HT1080 (cell line): ENCODE measurements around the gene DUSP14. TPM values are rescaled to one million over a fixed set of nuclear protein-coding genes. Genes with fewer than 3 reads are reported as not detected.

Source experiments
- DNase-seq: peaks from one replicate; pipeline ENCODE4 v3.0.0-alpha.2; 2015; ENCODE audit warnings: low read depth
- total RNA-seq: library from RNA; depleted of rRNA; stranded (reverse); fragments of >200 nt; shearing (Covaris generic); gene quantifications from 2 replicates; pipeline ENCODE4 v1.2.3, GENCODE V29; 2014; rRNA removed

Gene DUSP14
- total RNA-seq, 1 experiment from 2014 or later: 82.3 TPM

DNA sequence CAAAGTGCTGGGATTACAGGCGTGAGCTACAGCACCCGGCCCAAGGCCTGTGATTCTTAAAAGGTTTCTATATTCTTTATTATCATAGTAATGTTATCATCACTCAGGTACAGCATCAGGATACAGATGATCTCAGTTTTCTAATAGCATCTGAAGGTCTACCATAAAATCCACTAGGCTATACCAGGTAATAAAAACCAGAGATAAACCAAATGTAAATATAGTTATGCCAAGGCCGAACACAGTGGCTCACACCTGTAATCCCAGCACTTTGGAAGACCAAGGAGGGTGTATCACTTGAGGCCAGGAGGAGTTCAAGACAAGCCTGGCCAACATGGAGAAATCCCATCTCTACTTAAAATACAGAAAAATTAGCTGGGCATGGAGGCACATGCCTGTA, 65.7 kb downstream of the DUSP14 start:
- no peak for DNase-seq

DNA sequence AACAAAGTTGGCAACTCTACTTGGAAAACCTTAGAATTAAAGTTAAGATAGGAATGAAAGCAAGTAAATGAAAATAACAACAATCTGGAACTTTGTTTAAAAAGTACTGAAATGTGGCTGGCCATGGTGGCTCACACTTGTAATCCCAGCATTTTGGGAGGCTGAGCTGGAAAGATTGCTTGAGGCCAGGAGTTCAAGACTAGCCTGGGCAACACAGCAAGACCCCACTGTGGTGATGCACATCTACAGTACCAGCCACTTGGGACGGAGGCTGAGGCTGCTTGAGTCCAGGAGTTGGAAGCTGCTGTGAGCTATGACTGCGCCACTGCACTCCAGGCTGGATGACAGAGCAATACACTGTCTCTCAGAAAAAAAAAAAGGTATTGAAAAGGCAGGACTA, 67.8 kb downstream of the DUSP14 start:
- no peak for DNase-seq

DNA sequence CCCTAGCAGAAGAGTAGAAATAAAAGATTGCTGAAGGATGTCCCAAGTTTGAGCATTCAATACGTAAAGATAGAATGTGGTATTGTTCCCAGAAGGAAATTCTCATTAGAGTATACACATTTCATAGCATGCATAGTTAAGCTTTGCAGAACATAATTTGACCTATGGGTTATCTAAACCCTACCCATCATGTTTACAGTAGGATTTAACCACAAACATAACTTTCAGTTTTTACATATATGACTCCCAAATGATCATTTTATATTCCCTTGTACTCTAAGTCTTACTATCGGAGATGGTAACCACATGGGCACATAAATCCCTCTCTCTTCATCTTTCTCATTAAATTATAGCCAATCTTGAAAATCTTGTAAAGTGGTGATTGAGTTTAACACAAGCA, 68.6 kb downstream of the DUSP14 start:
- DNase-seq: no peak

DNA sequence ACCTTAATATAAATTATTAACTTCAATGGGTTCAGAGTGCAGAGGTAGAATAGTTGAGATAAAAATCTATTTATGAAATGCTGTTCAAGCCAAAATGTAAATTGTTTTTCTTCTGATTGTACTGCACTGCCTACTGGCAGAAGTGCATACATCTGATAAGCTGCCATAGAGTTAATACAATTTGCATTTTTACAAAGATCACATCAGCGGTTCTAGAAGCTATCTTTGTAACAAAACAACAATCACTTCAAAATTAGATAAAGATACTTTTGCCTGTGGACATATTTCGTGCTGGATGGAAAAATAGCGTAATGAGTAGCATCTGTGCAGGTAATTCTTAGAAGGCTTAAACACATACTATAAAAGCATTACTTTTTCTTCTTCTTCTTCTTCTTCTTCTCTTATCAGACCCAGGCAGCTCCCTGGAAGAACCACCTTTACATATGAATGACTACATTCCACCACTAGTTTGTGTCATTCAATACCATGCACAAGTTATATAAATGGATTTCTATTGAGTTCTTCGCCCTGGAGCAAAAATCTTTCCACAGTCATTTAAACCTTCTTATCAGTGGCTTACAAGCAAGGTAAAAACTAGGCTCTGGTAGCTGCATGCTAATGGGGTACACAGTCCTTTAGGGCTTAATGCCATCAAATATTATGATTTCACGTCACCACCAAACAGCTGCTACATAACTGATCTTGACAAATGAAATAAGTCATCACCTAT, 72.5 kb downstream of the DUSP14 start:
- DNase-seq: no peak

Other genes starting within 250 kb of the DUSP14 start
- gene C17orf78, start 113.9 kb upstream of the DUSP14 start, total RNA-seq: not detected in 2 replicates
- gene ACACA, start 83.1 kb upstream of the DUSP14 start, total RNA-seq: 30.4 and 43.6 TPM in 2 replicates
- gene TADA2A, start 83.0 kb upstream of the DUSP14 start, total RNA-seq: 26.7 and 28.8 TPM in 2 replicates
- 6.0 and 7.4 TPM in 2 replicates for gene SYNRG, start 119.5 kb downstream of the DUSP14 start, total RNA-seq
- gene DDX52, start 153.6 kb downstream of the DUSP14 start, total RNA-seq: 24.6 and 29.9 TPM in 2 replicates